Activated B cell treated with CpG ODN at 0.5 μM for 24 hours (primary cell): ENCODE measurements around the gene NCAPH2. TPM values are rescaled to one million over a fixed set of nuclear protein-coding genes. Genes with fewer than 3 reads are reported as not detected.

ENCODE experiments used
- ATAC-seq: fragments of 200-7000 bp; cut with Tn5 transposase; one replicate; pipeline ENCODE4 v1.10.0; 2021; ENCODE audit warnings: low read depth, mild to moderate bottlenecking, moderate library complexity
- CTCF ChIA-PET: fragments of 350-600 bp; sonication (Branson Sonifier 250); formaldehyde crosslinking; loops from one replicate; lab custom pipeline; 2021; ENCODE audit warnings: antibody characterized with exemption; lab: Charles Lee
- POLR2A ChIA-PET: fragments of 350-600 bp; sonication (Branson Sonifier 250); formaldehyde crosslinking; loops from one replicate; lab custom pipeline; 2021; ENCODE audit warnings: antibody characterized with exemption; lab: Charles Lee
- DNase-seq: peaks from one replicate; pipeline ENCODE4 v3.0.0; 2022
- H3K27ac Mint-ChIP-seq: one replicate; pipeline ENCODE4 v1.8.0; 2020; ENCODE audit warnings: mixed read lengths
- H3K27me3 Mint-ChIP-seq: one replicate; pipeline ENCODE4 v1.8.0; 2021; ENCODE audit warnings: mixed read lengths
- H3K36me3 Mint-ChIP-seq: one replicate; pipeline ENCODE4 v1.8.0; 2021; ENCODE audit warnings: low read depth, mixed read lengths
- H3K4me1 Mint-ChIP-seq: one replicate; pipeline ENCODE4 v1.8.0; 2021; ENCODE audit warnings: mixed read lengths
- H3K4me3 Mint-ChIP-seq: one replicate; pipeline ENCODE4 v1.8.0; 2020; ENCODE audit warnings: mild to moderate bottlenecking, mixed read lengths
- H3K9me3 Mint-ChIP-seq: one replicate; pipeline ENCODE4 v1.8.0; 2020; ENCODE audit warnings: mixed read lengths
- intact Hi-C: fragments of 100-400 bp; cut with micrococcal nuclease; formaldehyde crosslinking; loops from one replicate; pipeline ENCODE4 v1.15.1; 2024
- total RNA-seq: library from RNA; stranded (reverse); gene quantifications from 2 replicates; pipeline ENCODE4 v1.2.3, GENCODE V29; 2022
- TF ChIP-seq, protein P1 (sequence below): fragments of 200-600 bp; IDR thresholded peaks from one replicate; pipeline ENCODE4 v1.8.0; 2022; ENCODE audit warnings: antibody characterized with exemption, mild to moderate bottlenecking

NCAPH2 gene
- total RNA-seq, 1 donor from 2014 or later: 68.2 TPM

DNA sequence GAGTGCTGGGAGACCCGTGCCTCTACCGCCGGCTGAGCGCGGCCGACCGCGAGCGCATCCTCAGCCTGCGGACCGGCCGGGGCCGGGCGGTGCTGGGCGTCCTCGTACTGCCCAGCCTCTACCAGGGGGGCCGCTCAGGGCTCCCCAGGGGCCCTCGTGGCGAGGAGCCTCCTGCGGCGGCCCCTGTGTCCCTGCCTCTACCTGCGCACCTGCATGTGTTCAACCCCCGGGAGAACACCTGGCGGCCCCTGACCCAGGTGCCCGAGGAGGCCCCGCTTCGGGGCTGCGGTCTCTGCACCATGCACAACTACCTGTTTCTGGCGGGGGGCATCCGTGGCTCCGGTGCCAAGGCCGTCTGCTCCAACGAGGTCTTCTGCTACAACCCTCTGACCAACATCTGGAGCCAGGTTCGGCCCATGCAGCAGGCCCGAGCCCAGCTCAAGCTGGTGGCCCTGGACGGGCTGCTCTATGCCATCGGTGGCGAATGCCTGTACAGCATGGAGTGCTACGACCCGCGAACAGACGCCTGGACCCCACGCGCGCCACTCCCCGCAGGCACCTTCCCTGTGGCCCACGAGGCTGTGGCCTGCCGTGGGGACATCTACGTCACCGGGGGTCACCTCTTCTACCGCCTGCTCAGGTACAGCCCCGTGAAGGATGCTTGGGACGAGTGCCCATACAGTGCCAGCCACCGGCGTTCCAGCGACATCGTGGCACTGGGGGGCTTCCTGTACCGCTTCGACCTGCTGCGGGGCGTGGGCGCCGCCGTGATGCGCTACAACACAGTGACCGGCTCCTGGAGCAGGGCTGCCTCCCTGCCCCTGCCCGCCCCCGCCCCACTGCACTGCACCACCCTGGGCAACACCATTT, 41.1 kb downstream of the NCAPH2 start:
- TF ChIP-seq, protein P1, sequence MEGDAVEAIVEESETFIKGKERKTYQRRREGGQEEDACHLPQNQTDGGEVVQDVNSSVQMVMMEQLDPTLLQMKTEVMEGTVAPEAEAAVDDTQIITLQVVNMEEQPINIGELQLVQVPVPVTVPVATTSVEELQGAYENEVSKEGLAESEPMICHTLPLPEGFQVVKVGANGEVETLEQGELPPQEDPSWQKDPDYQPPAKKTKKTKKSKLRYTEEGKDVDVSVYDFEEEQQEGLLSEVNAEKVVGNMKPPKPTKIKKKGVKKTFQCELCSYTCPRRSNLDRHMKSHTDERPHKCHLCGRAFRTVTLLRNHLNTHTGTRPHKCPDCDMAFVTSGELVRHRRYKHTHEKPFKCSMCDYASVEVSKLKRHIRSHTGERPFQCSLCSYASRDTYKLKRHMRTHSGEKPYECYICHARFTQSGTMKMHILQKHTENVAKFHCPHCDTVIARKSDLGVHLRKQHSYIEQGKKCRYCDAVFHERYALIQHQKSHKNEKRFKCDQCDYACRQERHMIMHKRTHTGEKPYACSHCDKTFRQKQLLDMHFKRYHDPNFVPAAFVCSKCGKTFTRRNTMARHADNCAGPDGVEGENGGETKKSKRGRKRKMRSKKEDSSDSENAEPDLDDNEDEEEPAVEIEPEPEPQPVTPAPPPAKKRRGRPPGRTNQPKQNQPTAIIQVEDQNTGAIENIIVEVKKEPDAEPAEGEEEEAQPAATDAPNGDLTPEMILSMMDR: no peak
- H3K27me3 Mint-ChIP-seq: no peaks in the 10 kb centered on the region
- no peaks in the 10 kb centered on the region for H3K9me3 Mint-ChIP-seq
- CTCF ChIA-PET: interaction anchor here (0.9 to 1.9 kb wide), 7 partner anchors 10 to 297 kb away, joined by 3 to 15 read pairs (median 8); partner anchors contain the start of genes SCO2 and SYCE3
- ATAC-seq (peak; percentile 25), DNase-seq (peak; percentile 26)
- peaks cover 35% of the 10 kb centered on the region for H3K4me1 Mint-ChIP-seq
- peak overlapping the region; percentile 75 for H3K4me3 Mint-ChIP-seq
- peak overlapping the region; percentile 71 for H3K27ac Mint-ChIP-seq
- H3K36me3 Mint-ChIP-seq: no peaks in the 10 kb centered on the region
- POLR2A ChIA-PET: interaction anchor here (0.9 to 16.7 kb wide), 8 partner anchors 10 to 81 kb away, joined by 5 to 946 read pairs (median 18); partner anchors contain the start of genes CHKB, LMF2, NCAPH2 and SCO2
- intact Hi-C loops: loop anchor here (1.0 to 10.0 kb wide), 2 partner anchors 13 to 584 kb away; partner anchors contain the start of genes PIM3 and SYCE3

DNA sequence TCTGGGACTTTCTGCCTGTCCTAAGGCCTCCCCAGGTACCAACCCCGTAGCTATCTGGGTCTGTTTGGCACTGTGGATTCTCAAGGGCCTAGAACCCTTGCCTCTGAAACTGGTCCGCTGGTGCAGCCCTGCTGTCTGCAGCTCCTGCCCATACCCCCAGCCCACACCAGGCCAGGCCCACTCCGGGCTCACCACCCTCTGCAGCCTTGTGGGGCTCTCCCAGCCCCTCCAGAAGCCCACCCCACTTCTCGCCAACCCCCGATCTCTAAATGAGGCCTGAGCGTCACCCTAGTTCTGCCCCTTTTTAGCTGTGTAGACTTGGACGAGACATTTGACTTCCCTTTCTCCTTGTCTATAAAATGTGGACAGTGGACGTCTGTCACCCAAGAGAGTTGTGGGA, 42.4 kb downstream of the NCAPH2 start:
- peak overlapping the region; percentile 48 for H3K4me3 Mint-ChIP-seq
- H3K9me3 Mint-ChIP-seq: no peaks in the 10 kb centered on the region
- ChIA-PET POLR2A (interaction anchor here (0.6 to 16.7 kb wide), 9 partner anchors 9 to 563 kb away, joined by 3 to 946 read pairs (median 4); partner anchors contain the start of genes CHKB, CPT1B, SCO2 and SYCE3), CTCF (interaction anchor here (0.9 to 1.1 kb wide), 2 partner anchors 11 to 24 kb away, joined by 3 read pairs; no protein-coding TSS in a partner anchor)
- no peaks in the 10 kb centered on the region for H3K27me3 Mint-ChIP-seq
- peaks cover 25% of the 10 kb centered on the region for H3K4me1 Mint-ChIP-seq
- peak overlapping the region; percentile 35 for H3K27ac Mint-ChIP-seq
- TF ChIP-seq, protein P1: no peak
- DNase-seq (no peak), ATAC-seq (no peak)
- intact Hi-C loops: no loop called here
- H3K36me3 Mint-ChIP-seq: no peaks in the 10 kb centered on the region

DNA sequence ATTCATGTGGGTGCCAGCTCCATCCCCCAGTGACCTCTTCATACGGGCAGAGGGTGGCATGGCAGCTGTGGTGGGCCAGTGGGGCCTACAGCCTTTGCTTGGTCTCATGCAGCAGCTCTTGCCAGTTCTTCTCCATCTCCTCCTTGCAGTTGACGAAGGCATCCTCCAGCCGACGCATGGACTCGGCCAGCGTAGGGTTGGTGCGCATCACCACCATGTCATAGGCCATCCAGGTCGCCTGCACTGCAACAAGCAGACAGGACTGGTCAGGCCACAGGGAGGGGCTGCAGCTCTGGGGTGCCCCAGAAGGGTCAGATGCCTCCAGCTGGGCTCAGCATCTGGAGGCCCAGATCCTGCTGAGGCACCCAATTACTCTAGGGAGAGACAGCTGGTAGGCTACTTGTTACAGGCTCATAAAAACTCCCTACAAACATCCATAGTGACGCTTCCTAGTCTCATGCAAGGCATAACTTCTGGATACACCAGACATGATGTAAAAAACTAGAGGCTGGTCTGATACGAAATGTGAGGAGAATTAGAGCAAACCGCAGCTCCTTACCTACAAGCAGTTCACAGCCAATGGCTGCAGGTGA, 43.2 kb downstream of the NCAPH2 start:
- H3K4me3 Mint-ChIP-seq: no peak overlapping the region
- H3K27ac Mint-ChIP-seq: no peak overlapping the region
- no peaks in the 10 kb centered on the region for H3K9me3 Mint-ChIP-seq
- TF ChIP-seq, protein P1: no peak
- H3K36me3 Mint-ChIP-seq: no peaks in the 10 kb centered on the region
- peaks cover 20% of the 10 kb centered on the region for H3K4me1 Mint-ChIP-seq
- POLR2A ChIA-PET: interaction anchor here (0.6 to 16.7 kb wide), 7 partner anchors 9 to 85 kb away, joined by 3 to 946 read pairs (median 4); partner anchors contain the start of genes CHKB, CPT1B, SCO2 and SYCE3
- intact Hi-C loops: no loop called here
- DNase-seq: no peak
- no peaks in the 10 kb centered on the region for H3K27me3 Mint-ChIP-seq
- CTCF ChIA-PET: interaction anchor here (0.9 to 1.1 kb wide), 2 partner anchors 12 to 25 kb away, joined by 3 read pairs; no protein-coding TSS in a partner anchor
- no peak for ATAC-seq

DNA sequence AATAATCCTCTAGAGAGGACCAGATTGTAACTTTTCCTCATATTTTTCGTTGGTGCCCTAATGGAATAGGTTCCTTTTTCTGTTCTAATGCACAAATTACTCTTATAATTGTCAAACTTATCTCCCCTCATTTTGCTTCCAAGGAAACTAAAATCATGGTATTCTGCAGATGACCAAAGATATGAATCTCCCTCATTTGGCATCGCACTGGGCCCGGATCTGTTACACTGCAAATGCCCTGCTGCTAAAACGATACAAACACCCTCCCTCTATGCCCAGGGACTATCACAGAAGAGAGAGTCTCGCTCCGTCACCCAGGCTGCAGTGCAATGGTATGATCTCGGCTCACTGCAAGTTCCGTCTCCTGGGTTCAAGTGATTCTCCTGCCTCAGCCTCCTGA, 45.3 kb downstream of the NCAPH2 start:
- TF ChIP-seq, protein P1: no peak
- intact Hi-C loops: no loop called here
- Mint-ChIP-seq H3K9me3 (no peaks in the 10 kb centered on the region), H3K4me3 (no peak overlapping the region), H3K27ac (no peak overlapping the region), H3K27me3 (no peaks in the 10 kb centered on the region), H3K36me3 (no peaks in the 10 kb centered on the region), H3K4me1 (peaks cover 15% of the 10 kb centered on the region)
- ChIA-PET POLR2A (interaction anchor here (16.7 kb wide), 1 partner anchor 23 kb away, joined by 946 read pairs; the partner anchor contains the start of genes SCO2 and TYMP), CTCF (interaction anchor here (1.7 kb wide), 1 partner anchor 27 kb away, joined by 4 read pairs; the partner anchor contains the start of gene SCO2)
- ATAC-seq: no peak
- no peak for DNase-seq
